Activated T-helper 9 cell treated with anti-CD3 and anti-CD28 coated beads, Interleukin-2, amount 50 U/mL, for 16 hours (primary cell): ENCODE measurements around the gene GBX1.

ENCODE experiments used
- DNase-seq: peaks from one replicate; pipeline ENCODE4 v3.0.0-alpha.2; 2020; ENCODE audit warnings: low read depth

The GBX1 gene

GRCh38 chr7:151167197-151167961, at the start of gene GBX1:
Gene GBX1, minus strand, starts transcription at chr7:151167694. Its CDS starts 146 bp downstream, at chr7:151167548.
- no peak for DNase-seq

- DNase-seq: no peak
Measured at GRCh38 chr7:151215396-151215795, 47.9 kb upstream of the GBX1 start.

- DNase-seq: no peak
Measured at GRCh38 chr7:151213826-151214225, 46.3 kb upstream of the GBX1 start.

- no peak for DNase-seq
Measured at GRCh38 chr7:151212626-151213025, 45.1 kb upstream of the GBX1 start.

- DNase-seq: no peak
Measured at GRCh38 chr7:151211155-151211772, 43.8 kb upstream of the GBX1 start.

GRCh38 chr7:151210087-151210854, 42.8 kb upstream of the GBX1 start, which contains the start of gene H2BK1:
Gene H2BK1, minus strand, starts transcription at chr7:151210488. Its CDS starts 170 bp downstream, at chr7:151210318.
- no peak for DNase-seq

- DNase-seq: no peak
Measured at GRCh38 chr7:151209588-151209987, 42.1 kb upstream of the GBX1 start.

GRCh38 chr7:151208253-151208862, 40.9 kb upstream of the GBX1 start:
- no peak for DNase-seq

- no peak for DNase-seq
Measured at GRCh38 chr7:151207804-151208203, 40.3 kb upstream of the GBX1 start.

- DNase-seq: no peak
Measured at GRCh38 chr7:151207315-151207714, 39.8 kb upstream of the GBX1 start.

- DNase-seq: no peak
Measured at GRCh38 chr7:151206914-151207313, 39.4 kb upstream of the GBX1 start.

- DNase-seq: no peak
Measured at GRCh38 chr7:151205730-151206129, 38.2 kb upstream of the GBX1 start.

- DNase-seq: no peak
Measured at GRCh38 chr7:151204383-151205032, 37.0 kb upstream of the GBX1 start.

- DNase-seq: no peak
Measured at GRCh38 chr7:151202836-151203235, 35.3 kb upstream of the GBX1 start.

GRCh38 chr7:151201751-151202150, 34.3 kb upstream of the GBX1 start:
- no peak for DNase-seq

- no peak for DNase-seq
Measured at GRCh38 chr7:151201344-151201743, 33.9 kb upstream of the GBX1 start.

GRCh38 chr7:151198945-151199848, 31.7 kb upstream of the GBX1 start:
- DNase-seq: no peak

- DNase-seq: no peak
Measured at GRCh38 chr7:151197932-151198331, 30.4 kb upstream of the GBX1 start.

GRCh38 chr7:151195616-151196450, 28.3 kb upstream of the GBX1 start:
- no peak for DNase-seq

- no peak for DNase-seq
Measured at GRCh38 chr7:151194188-151194587, 26.7 kb upstream of the GBX1 start.
